Measurements from ENCODE around the gene NCAM1.
"Not testable (repeated sequence)": the region's sequence is repeated elsewhere in the genome, so short reads cannot be mapped to it uniquely, and the experiment has no call there.

Gene NCAM1

DNA sequence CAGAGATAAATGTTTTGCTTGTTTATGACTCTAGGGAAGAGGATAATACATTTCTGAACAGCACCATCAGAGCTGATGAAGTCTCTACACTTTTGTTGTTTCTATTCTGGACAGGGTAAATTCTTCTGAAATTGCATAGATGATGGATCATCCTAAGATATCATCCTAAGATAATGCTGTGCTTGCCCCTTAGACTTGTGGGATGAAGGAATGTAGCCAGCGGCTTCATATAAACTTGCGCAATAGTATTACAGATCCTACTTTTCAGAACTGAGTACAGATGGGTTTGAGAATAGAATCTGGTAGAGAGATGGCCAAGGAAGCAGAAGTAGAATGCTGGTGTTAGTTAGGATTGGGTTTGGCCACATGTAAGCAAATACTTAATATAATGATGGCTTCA lies 61.0 kb downstream of the NCAM1 start:
- no peak for DNase-seq

DNA sequence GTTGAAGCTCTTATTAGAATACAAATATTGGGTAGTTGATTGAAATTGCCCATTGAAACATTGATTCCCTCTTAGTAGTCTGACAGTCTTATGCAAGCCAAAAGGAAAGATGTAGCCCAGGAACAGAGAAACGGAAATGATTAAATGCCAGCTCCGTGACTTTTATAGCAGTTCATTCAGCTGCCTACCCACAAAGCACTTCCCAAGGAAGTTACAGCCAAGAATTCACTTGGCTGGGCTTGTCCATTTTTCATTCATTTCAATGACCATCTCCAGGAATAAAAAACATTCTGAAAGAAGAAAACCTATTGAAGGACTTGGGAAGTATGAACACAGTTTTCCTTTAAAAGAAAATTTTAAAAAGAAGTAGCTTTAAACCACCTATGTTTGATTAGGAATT lies 62.0 kb downstream of the NCAM1 start:
- no peak for DNase-seq

DNA sequence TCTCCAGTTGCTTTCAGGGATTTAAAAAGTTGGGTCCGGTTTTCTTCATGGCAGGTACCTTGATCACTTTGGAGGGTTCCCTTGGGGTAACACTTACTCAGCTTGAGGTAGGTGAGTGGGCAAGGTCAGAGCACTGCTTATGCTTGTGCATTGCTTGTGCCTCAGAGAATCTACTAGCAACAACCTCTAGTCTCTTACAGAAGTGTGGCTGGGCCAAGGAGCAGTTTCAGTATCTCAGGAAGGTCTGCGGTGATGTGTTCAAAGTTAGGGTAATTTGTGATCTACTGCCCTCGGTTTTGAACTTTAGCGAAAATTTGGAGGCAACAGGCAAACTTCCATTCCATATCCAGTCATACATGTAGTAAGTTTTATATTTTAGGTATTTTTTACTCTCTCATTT lies 62.8 kb downstream of the NCAM1 start:
- DNase-seq, result no peak

DNA sequence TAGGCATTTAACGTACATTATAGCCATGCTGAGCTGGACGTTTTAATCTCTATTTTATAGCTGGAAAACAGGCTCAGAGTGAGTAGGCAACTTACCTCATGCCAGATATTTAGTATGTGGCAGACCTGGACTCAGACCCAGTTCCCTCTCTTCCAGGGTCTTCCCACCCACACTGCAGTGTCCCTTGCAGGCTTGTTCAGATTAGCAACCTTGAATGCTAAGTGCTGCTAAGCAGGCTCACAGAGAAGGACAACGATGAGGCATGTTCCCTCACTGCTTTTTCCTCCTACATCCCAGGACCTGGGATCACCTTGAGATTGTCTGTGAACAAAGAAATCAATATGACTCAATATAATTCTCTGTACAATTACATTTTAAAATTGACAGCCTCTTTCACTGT lies 65.6 kb downstream of the NCAM1 start:
- DNase-seq, result no peak

DNA sequence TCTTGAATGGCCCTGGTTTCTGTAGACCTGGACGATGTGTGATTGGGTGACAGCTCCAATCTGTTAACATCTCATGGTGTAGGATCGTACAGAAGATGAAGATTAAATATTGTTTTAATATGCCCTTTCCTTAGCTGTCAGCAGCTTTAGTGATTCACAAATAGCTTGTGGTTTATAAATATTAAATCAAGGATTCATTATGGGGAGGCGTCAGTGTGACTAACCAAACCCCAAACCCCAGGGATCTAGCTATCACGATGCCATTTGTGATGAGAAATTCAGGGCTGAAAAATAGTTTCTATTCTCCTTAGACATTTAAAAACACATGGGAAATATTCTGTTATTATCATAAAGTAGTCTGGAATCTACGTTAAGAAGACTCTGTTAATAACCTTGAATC lies 73.4 kb downstream of the NCAM1 start:
- no peak for DNase-seq

DNA sequence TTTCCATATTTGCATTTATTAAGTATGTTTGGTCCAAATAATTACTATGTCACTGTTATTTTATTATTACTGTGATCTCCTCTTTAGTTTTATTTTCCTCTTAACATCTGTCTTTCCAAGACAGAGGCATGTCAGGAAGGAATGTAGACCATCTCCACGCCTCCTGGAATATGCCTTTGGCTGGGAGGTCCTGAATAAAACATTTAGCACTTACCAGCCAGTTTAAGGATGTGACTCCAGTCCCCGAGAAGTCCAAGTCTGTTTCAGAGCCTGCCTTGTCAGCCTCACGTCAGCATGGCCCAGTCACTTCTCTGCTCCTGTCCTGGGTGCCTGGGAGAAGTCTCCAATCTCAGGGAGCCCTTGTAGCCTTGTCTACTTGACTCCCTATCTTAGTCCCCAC lies 74.5 kb downstream of the NCAM1 start:
- DNase-seq, result no peak

DNA sequence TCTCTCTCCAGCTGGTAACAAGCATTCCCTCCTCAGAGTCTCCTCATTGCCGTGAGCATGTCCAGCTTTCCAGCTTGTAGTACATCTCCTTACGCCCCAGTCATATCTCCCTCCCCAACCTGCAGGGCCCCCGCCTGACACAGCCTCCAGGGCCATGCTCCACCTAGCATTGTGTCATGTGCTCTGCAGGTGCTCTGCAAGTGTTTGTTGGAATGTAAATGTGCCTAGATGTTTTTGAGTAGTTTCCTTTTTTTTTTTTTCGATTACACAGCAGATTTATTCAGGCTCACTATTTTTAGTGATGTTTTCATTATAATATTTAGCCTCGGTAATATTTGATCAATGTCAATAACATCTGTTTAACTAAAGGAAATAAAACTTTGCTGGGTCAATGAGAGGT lies 82.5 kb downstream of the NCAM1 start:
- DNase-seq, result no peak

DNA sequence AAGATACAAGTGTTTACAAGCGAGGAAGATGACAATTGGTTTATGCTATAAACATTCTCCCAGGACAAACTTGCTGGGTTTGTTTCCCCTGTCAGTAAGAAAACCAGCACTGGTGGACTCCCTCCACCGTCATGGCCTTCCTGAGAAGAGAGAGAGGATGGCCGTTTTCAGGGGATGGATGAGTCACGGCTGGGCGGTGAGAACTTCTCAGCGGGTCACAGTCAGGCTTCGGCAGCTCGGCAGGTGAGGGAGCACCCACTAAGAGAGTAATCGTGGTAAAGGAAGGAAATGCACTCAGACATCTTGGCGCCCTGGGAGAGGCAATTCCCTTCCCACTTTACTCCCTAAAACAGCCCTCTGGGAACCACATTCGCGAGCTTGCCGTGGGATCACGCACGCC lies 83.9 kb downstream of the NCAM1 start:
- DNase-seq, result peak; percentile 59

DNA sequence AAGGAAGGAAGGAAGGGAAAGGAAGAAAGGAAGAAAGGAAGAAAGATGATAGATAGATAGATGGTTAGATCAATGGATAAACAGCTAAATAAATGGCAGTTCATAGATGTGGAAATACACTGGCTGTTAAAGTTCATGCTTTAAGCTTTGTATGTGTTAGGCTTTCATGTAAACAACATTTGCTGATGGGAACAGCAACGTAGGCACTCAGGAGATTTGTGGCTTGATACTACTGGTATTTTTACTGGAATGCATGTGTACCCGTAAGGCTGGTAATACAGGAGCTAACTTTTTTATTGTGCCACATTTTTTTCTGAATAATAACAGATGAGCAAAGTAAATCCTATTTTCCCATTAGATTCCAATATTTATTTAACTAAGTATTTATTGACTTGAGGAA lies 85.6 kb downstream of the NCAM1 start:
- DNase-seq, result no peak

DNA sequence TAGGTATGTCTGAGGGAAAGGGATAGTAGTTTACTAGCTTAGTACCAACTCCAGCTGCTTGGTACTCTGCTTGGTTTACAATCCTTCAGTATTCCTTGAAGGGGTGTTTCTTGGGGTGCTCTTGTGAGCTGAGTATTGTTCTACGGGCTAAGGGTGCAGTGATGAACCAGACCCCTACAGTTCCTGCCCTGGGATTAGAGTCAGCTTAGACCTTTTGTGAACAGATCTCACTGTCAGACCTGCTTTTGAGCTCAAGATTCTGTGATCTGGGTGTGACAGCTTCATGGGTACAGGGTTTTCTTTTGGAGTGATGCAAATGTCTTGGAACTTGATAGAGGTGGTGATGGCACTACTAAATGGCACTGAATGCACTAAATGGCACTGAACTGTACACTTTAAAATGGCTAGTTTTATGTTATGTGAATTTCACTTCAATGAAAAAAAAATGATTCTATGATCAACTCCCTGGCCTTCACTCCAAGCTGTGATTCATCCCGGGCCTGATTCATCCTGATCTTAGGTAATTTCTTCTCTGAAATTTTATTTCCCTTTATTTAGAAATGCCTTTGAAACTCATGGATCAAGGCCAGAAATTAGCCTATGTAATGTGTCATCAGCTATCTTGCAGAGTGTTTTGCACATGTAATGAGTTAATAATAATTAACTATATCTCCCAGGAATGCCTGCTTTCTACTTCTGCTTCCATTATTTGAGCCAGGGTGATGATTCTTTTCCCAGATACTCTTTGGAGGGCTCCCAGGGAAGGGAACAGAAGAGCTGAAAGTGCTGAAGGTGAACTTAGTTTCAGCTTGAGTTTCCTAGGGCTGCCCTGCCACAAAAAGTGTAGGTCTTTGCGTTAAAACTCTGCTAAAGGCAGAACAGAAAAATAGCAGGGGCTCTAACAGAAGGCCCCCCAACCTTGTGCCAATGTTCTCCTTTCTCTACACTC lies 87.9 kb downstream of the NCAM1 start:
- DNase-seq, result no peak

DNA sequence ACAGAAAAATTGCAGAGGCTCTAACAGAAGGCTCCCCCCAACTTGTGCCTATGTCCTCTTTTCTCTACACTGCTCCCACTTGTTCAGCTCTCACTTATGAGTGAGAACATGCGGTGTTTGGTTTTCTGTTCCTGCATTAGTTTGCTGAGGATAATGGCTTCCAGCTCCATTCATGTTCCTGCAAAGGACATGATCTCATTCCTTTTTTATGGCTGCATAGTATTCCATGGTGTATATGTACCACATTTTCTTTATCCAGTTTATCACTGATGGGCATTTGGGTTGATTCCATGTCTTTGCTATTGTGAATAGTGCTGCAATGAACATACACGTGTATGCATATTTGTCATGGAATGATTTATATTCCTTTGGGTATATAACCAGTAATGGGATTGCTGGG lies 91.8 kb downstream of the NCAM1 start:
- DNase-seq, result not testable (repeated sequence)

DNA sequence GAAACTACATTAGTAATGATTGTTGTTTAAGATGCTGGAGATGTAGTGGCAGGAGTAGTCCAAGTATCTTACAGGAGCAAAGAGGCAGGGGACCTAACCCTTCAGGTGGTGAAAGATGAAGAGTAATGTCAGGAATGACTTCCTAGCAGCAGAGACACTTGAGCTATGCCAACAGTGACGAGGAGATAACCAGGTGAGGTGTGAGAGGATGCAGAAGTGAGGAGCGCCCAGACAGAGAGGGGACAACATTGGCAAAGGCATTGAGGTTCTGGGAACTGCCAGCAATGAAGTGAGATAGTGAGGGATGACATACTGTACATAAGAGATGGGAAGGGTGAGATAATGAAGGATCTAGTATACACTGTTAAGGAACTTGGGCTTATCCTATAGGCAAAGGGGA lies 95.8 kb downstream of the NCAM1 start:
- no peak for DNase-seq

DNA sequence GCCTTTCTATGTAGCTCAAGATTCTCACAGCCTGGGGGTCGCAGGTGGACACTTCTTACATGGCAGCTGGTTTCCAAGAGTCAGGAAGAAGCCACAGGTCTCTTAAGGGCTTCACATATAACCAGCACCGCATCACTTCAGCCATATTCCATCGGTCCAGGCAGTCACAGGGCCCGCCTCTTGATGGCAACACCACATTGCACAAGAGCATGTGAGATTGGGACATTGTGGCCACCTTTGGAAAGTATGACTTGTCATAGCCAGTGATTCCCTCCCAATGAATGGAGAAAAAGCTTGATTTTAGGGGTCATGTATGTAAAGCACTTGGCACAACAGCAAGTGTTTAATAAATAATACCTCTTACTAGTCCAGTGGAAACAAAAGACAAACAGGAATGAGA lies 98.3 kb downstream of the NCAM1 start:
- DNase-seq, result no peak

DNA sequence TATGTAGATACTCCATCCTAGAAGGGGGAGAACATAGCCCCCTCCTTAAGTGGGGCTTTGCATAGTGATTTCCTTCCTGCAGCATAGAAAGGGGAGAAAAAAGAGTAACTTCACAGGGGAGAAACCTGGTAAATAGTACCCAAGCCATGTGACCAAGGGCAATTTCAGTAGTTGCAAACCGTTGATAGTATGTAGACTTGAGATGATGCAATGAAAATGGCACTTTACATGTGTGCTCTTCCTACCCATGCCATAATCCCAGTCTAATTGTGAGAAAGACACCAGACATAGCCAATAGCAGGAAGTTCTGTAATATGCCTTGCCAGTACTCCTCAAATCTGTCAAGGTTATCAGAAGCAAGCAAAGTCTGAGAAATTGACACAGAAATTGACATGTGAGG lies 104.1 kb downstream of the NCAM1 start:
- DNase-seq, result no peak

DNA sequence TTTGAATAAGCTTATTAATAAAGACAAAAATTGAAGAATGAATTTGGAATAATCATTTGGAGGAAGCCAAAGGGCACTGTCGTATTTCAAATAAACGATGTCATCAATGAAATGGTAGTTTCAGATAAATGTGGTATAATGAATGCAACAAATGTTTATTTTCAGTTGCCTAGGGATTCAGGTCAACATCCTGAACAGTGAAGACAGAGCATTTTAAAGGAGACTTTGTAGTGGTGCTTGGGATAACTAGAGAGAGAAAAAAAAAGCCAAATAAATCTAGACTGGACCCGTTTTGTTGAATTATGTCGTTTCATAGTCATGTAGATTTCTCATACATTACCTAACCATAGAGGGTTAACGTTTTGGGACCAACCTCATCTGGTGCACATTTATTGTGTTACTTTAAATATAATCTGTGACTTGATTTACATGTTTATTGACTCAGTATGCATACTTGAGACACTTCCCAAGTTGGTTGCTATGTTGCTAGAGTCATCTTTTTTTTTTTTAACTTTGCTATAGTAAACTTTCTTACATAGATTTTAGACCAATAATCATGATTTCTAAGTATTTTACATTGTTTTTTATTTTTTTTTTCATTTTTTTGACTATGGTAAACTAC lies 111.1 kb downstream of the NCAM1 start:
- DNase-seq, result no peak

DNA sequence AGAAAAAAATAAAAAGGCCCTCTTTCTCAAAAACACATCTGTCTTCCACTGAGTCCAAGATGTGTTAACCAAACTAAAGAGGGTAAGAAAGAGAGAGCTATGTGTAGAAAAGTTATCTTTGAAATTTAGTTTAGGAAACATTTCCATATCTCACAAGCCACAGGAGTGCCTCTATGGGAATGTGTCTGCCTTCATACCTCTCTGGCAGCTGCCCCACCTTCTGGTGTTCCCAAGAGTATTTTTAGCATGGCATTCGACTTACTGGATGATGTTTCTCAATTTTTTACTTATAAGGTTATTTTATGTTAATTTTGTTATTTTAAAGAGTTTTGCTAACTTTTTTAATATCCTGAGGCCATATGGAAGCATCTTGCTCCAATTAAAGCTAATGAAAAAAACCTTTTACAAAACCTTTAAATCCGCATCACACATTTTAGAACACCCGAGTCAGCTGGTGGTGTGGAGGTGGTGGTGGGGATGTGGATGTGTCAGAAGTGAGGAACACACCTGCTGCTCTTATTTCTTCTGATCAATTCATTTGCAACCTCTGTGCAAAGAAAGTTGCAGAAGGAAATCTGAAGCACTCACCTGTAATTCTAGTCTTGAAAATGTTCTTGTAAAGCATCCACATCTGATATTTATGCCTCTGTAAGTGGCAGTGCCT lies 112.2 kb downstream of the NCAM1 start:
- DNase-seq, result no peak

DNA sequence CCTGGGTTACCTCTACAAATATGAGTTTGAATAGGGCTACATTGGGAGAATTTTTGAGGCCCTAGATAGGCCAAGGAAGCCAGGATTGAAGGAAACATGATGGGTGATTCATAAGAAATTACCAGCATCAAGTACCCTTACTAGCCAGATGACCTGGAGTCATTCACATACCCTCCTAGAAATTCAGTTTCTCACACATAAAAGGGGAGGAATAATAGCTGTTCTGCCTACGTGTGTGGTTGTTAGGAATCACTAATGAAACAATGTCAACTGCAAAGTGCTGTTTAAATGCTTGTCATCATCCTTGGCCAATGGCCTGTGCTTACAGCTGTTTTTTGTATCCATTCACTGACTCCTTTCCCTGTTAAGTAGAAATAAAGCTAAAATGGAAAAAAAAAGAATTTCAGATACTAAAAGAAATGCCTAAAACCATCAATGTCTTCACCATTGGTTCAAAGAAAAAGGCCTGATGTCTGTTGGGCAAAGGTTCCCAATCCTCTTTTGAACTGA lies 114.4 kb downstream of the NCAM1 start:
- DNase-seq, result no peak

DNA sequence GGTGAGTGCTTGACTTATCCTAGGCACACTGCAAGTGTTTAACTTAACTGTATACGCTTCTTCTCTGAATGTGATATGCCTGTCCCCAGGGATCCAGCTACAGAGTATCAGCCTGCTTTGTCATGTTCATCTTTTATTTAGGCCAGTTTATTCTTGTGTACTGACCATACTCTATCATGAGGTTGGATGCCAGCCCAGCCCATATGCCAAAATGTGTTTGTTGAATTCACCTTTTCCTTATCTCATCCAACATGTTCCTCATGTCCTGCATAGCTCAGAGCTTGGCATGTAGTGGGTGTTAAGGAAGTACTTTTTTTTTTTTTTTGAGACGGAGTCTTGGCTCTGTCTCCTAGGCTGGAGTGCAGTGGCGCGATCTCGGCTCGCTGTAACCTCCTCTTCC lies 116.2 kb downstream of the NCAM1 start:
- no peak for DNase-seq

DNA sequence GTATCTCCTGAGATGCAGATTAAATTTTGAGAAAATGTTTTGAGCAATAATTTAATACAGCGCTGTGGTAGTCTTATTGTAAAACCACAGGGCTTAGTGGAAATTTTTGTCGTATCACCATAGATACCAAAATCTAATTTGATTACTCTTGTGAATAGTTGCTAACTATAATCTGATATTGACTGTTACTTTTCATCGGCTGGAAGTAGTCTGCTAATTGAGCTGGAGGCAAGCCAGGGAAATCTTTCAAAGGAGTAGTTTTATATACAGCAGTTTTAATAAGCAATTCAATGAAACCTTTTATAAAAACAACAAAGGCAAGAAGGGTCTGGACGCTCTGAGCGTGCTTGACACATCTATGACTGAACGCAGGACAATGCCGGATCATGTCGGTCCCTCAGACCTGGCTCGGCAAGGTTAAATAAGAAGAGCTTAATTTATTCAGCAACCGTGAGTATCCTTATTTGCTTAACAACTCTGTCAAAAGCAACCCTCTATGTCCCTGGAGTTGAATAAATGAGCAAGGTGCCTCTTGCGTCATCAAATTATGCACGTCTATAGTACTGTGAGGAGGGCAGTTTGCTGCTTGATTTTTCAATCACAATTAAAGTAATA lies 121.2 kb downstream of the NCAM1 start:
- peak; percentile 73 for DNase-seq

DNA sequence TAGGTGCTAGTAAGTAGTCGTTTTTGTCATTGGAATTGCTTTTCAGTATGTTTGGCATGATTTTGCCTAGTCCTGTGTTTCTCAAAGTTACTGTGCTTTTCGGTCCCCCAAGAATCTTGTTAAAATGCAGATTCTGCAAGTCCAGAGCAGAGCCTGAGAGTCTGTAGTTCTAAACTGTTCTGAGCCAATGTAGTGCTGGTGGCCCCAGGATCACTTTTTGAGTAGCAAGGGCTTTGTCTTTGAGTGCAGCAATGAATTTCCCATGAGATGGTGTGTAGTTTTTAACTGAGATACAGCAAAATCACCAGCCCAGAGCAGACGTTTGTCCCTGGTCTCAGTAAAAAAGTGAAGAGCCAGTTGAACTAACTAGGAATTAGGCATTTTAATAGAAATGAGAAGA lies 122.4 kb downstream of the NCAM1 start:
- DNase-seq, result no peak

DNA sequence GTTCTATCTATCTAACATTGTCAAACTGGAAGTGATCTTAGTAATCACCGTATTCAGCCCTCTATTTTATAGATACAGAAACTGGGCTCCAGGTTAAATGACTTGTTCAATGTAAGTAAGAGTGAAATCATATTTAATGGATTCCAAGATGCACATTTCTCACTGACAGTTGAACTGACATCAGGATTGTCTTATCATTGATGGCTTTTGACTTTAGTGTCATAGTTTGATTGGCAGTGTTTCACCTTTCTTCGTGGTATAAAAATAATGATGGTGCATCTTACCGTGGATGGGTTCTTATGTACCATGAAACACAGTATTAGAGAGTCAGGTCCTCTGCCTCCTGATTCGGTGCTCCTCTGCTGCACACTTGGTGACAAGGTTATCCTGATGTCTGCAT lies 123.1 kb downstream of the NCAM1 start:
- no peak for DNase-seq

DNA sequence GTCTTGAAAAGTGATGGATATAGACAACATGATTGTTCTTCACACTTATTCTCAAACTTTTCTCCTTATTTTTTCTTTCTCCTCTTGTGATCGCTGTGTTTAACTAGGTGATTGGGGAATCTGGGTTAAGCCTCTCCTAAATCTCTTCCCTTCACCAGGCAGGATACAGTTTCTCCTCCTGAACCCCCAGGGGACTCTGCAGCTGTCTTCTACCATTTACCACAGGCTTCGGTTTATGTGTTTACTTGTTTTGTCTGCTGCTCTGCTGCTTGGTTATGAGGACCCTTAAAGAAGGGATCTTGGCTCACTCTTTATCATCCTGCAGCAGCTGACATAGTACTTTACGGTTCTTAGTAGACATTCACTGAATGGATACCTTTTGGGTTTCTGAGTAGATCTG lies 124.2 kb downstream of the NCAM1 start:
- no peak for DNase-seq

DNA sequence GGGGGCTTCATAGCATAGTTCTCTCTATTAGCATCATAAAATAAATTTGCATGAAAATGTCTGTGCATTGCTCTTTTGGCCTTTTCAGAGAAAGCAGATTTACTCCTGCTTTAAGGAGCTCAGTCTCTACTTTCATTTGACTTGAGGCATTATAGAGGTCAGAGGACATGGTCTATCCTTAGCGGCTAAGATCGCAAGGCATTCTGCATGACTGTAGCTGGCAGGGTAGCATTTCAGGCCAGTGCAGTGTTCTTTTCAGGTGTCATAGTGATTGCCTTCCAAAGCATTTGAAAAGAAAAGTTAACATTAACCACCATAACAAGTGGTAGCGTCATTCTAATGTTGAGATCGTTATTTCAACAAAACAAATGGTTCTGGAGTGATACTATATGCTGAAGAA lies 126.5 kb downstream of the NCAM1 start:
- DNase-seq, result no peak

All from NCI-H510A treated with DMSO at 0.1 percent for 48 hours (cell line).